Ovary (tissue), 9 donors: ENCODE measurements around the gene SPG7. TPM values are rescaled to one million over a fixed set of nuclear protein-coding genes. Genes with fewer than 3 reads are reported as not detected.

ENCODE experiments used
- DNase-seq, 5 donors: peaks; one replicate each; pipeline ENCODE4 v3.0.0-alpha.2; 2019 to 2020
- H3K27ac ChIP-seq, 2 donors: fragments of 200-600 bp; one replicate each; pipeline versions ENCODE4 v1.5.1 to v1.8.0; 2019 to 2022
- H3K27me3 ChIP-seq: fragments of 200-600 bp; one replicate; pipeline ENCODE4 v1.8.0; 2022
- H3K36me3 ChIP-seq: fragments of 200-600 bp; sonication (generic); one replicate; pipeline ENCODE4 v1.5.1; 2019
- H3K4me1 ChIP-seq: one replicate; pipeline ENCODE4 v1.8.1; 2013; ENCODE audit warnings: mild to moderate bottlenecking, moderate library complexity; ENCODE audit not compliant: insufficient read depth
- H3K4me3 ChIP-seq: fragments of 200-600 bp; sonication (generic); one replicate; pipeline ENCODE4 v1.5.1; 2017
- H3K9me3 ChIP-seq, 2 donors: fragments of 200-600 bp in 1 of 2; sonication (generic) in 1 of 2; one replicate each; pipeline versions ENCODE4 v1.5.1 to v1.8.1; 2013 to 2019; ENCODE audit warnings: mild to moderate bottlenecking in 1 of 2, moderate library complexity in 1 of 2
- CTCF ChIP-seq, 3 donors: fragments of 450-650 bp in 2 of 3; fragments of 200-600 bp in 1 of 3; IDR thresholded peaks; one replicate each; pipeline versions ENCODE4 v1.5.1 to v1.8.0; 2016 to 2022; ENCODE audit warnings: antibody characterized with exemption in 3 of 3, mild to moderate bottlenecking in 1 of 3
- EP300 ChIP-seq: sonication (generic); formaldehyde crosslinking; IDR thresholded peaks from one replicate; pipeline ENCODE4 v1.6.1; 2017; ENCODE audit warnings: antibody characterized with exemption
- POLR2A ChIP-seq: fragments of 450-650 bp; IDR thresholded peaks from one replicate; pipeline ENCODE4 v1.6.1; 2017; ENCODE audit warnings: antibody characterized with exemption, mild to moderate bottlenecking, moderate library complexity
- WGBS, 3 donors: extraction: QIAGEN DNeasy Blood & Tissue Kit in 1 of 3; methylation state at CpG; one replicate each; pipeline versions ENCODE4 v1.1.5 to v1.1.7; 2013 to 2017; 5-methylcytosine and 5-hydroxymethylcytosine counted together
- intact Hi-C, 4 donors: fragments of 100-400 bp; cut with DNase I; formaldehyde crosslinking; loops; one replicate each; pipeline versions ENCODE4 v1.11.0 to v1.15.1; 2022 to 2023
- polyA plus RNA-seq, 2 donors: library from polyadenylated mRNA; stranded (reverse); fragments of 200-250 nt in 1 of 2; fragments of 350-450 nt in 1 of 2; fragmentation: Illumina TruSeq in 1 of 2; extraction: RNeasy Lipid Tissue Mini Kit (QIAGEN cat#74804) in 1 of 2; gene quantifications; one replicate each; pipeline ENCODE4 v1.2.3, GENCODE V29; 2013 to 2014
- total RNA-seq, 7 donors: library from RNA; depleted of rRNA in 2 of 7; stranded (reverse); fragments of >200 nt in 2 of 7; fragmentation: NEBNext Ultra II Directional in 3 of 7; extraction: Animal tissue kit (Norgen Biotek cat#: 25700) in 3 of 7; gene quantifications; one replicate each; pipeline versions ENCODE4 v1.1.0 to v1.2.4, GENCODE V29; 2016 to 2023
- donor health status: DM: no; HTN: no; CAD: no; lungs with moderate emphysema.
- donor health status: DM: no; HTN: no; CAD: no.
- donor health status: Bipolar disorder and iron deficiency.
- donor health status: DM: yes; HTN: yes; CAD: no.
- donor health status: DM: no; HTN: no; CAD: no.
- donor health status: DM: yes; HTN: yes; CAD: no.

Gene SPG7
- total and polyA plus RNA-seq, 9 donors = 48.9 to 145 (median 92.2) TPM

GRCh38 chr16:89466920-89467319, 41.3 kb upstream of the SPG7 start:
- Histone ChIP-seq H3K4me1 (peaks cover 9% of the 10 kb centered on the region), H3K36me3 (no peaks in the 10 kb centered on the region), H3K27ac (no peak overlapping the region), H3K27me3 (no peaks in the 10 kb centered on the region), H3K9me3 (no peaks in the 10 kb centered on the region), H3K4me3 (no peak overlapping the region)
- no peak for DNase-seq
- intact Hi-C loops = no loop called here
- WGBS, 3 donors = 86 to 92% (median 87%) methylated on average over 5 of the region's 5 CpGs
- no peak for TF ChIP-seq EP300
- no peak for TF ChIP-seq CTCF (IDR thresholded peaks at IDR 0.05)
- no peak for TF ChIP-seq POLR2A

GRCh38 chr16:89467382-89467781, 40.8 kb upstream of the SPG7 start:
- Histone ChIP-seq H3K27me3 (no peaks in the 10 kb centered on the region), H3K4me1 (peaks cover 9% of the 10 kb centered on the region), H3K4me3 (no peak overlapping the region), H3K9me3 (no peaks in the 10 kb centered on the region), H3K27ac (no peak overlapping the region), H3K36me3 (no peaks in the 10 kb centered on the region)
- intact Hi-C loops = no loop called here
- TF ChIP-seq POLR2A = no peak
- no peak for TF ChIP-seq CTCF (IDR thresholded peaks at IDR 0.05)
- TF ChIP-seq EP300 = no peak
- WGBS, 3 donors = 83 to 89% (median 88%) methylated on average over 7 of the region's 7 CpGs
- no peak for DNase-seq

- no peaks in the 10 kb centered on the region for H3K27me3 ChIP-seq
- H3K9me3 ChIP-seq = no peaks in the 10 kb centered on the region
- H3K4me1 ChIP-seq = peaks cover 26% of the 10 kb centered on the region
- 86 to 91% (median 87%) methylated on average over 2 of the region's 2 CpGs for WGBS, 3 donors
- TF ChIP-seq CTCF (IDR thresholded peaks at IDR 0.05) (no peak), EP300 (no peak)
- no peaks in the 10 kb centered on the region for H3K36me3 ChIP-seq
- no peak overlapping the region for H3K27ac ChIP-seq
- H3K4me3 ChIP-seq = no peak overlapping the region
- intact Hi-C loops = no loop called here
- DNase-seq = no peak
Measured at GRCh38 chr16:89472711-89473075, 35.5 kb upstream of the SPG7 start.

DNA sequence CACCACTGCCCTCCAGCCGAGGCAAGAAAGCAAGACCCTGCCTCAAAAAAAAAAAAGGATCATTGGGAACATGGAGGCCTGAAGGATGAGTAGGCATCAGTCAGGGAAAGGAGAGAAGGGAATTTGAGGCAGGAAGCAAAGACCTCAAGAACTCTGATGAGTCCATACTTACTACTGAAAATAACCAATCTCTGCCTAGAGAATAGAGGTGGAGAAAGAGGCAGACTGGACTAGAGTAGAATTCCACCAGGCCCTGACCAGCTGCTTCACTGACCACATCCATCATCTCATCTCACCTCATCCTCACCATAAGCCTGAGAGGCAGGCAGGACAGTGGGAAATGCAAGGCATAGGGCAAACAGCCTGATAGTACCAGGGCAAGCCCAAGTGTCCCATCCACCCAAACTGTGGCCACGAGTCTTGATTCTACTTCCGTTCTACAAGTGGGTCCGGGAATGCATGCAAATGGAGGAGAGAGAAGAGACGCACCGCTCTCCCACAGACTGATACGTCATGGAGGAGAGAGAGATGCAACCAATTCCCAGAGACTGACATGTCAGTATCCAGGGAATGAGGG, 35.0 kb upstream of the SPG7 start:
- WGBS, 3 donors = 80 to 90% (median 88%) methylated on average over 7 of the region's 7 CpGs
- TF ChIP-seq POLR2A (no peak), EP300 (no peak), CTCF (IDR thresholded peaks at IDR 0.05) (no peak)
- Histone ChIP-seq H3K27me3 (no peaks in the 10 kb centered on the region), H3K27ac (no peak overlapping the region), H3K9me3 (no peaks in the 10 kb centered on the region), H3K4me1 (peaks cover 28% of the 10 kb centered on the region), H3K4me3 (no peak overlapping the region), H3K36me3 (no peaks in the 10 kb centered on the region)
- intact Hi-C loops = no loop called here
- no peak for DNase-seq
